Muscle of arm (tissue), 12 donors: ENCODE results near the gene FZR1. TPM values are rescaled to one million over a fixed set of nuclear protein-coding genes. Genes with fewer than 3 reads are reported as not detected.
"Not testable (repeated sequence)": the region's sequence is repeated elsewhere in the genome, so short reads cannot be mapped to it uniquely, and the experiment has no call there.

Experiments used
- DNase-seq: peaks from one replicate; pipeline ENCODE4 v3.0.0-alpha.2; 2013
- polyA plus RNA-seq, 12 donors: library from polyadenylated mRNA; unstranded; fragments of 120-200 nt; gene quantifications; one replicate each; pipeline ENCODE4 v1.2.1, GENCODE V29; 2013; ENCODE audit not compliant: insufficient read length in 12 of 12

FZR1 gene
- polyA plus RNA-seq, 12 donors: 21.8 to 47.2 (median 28.8) TPM; not detected in 1

DNA sequence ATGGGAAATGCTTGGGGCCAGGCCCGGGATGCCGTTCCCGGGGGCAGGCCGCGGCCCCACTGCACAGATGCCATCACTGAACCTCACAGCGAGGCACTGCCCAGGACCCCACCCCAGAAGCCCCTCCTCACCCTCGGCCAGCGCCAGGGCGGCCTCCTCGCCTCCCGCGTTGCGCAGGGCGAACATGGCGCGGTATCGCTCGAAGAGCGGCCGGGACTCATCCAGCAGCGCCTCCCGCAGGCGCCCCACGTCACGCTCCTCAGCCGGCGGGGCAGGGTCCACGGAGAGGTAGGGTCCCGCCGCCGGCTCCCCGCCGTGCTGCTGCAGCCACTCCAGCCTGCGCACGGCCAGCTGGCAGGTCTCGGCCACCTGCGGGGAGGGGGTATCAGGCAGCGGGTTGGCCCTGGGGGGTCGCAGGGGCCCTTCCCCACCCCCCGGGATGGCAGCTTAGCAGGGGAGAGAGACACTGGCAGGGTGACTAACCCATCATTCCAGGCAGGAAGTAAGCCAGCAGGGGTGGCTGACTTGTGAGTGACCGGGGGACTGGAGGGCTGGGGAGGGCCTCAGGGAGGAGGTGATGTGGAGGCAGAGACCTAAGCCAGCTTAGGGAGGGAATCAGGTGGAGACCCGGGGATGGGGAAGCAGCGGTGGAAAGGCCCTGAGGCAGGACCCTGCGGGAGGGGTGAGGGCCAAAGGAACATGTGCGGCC lies 13.8 kb upstream of the FZR1 start:
- DNase-seq: no peak

DNA sequence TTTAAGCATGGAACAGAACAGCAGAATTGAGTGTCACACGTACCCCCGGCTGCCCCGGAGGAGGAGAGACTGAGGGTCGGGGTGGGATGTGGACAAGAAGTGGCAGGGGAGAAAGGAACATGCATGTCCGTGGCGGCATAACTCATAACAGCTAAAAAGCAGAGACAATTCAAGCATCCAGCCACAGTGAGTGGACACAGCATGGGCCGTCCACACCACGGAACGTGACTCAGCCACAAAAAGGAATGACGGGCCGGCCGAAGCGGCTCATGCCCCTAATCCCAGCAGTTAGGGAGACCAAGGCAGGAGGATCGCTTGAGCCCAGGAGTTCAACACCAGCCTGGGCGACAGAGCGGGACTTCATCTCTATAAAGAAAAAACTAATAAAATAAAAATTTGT lies 13.2 kb upstream of the FZR1 start:
- DNase-seq: no peak

DNA sequence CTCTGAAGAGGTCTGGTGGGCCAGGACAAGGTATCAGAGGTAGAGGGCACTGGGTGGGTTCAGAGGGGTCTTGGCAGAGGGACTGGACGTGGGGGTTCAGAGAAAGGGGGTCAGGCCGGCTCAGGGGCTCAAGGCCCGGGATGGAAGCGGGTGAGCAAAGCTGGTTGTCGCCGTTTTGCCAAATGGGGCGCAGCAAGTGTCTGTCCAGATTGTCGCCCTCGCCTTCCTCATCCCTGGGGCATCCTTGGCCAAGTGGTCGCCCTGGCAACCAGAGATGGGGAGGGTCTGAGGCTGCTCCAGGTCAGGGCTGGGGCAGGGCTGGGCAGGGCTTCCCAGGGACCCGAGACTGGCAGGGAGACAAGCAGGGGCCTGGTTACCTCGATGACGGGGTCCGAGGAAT lies 12.5 kb upstream of the FZR1 start:
- DNase-seq: no peak

DNA sequence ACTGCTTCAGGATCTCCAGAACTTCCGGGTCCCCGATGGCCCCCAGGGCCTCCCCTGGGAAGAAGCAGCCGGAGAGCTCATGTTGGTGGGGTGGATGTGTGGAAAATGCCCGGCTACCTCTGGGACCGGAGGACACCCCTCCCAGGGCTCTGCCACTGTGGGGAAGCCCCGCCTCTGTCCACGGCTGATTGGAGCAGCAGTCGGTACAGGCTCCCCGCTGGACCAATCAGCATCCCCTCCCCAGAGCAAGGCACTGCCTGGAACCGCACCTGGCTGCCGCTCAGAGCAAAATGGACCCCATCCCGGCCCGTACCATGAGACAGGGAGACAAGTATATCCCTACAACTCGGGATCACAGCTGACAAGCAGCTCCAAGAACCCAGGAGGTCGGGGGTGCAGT lies 12.1 kb upstream of the FZR1 start:
- DNase-seq: no peak

DNA sequence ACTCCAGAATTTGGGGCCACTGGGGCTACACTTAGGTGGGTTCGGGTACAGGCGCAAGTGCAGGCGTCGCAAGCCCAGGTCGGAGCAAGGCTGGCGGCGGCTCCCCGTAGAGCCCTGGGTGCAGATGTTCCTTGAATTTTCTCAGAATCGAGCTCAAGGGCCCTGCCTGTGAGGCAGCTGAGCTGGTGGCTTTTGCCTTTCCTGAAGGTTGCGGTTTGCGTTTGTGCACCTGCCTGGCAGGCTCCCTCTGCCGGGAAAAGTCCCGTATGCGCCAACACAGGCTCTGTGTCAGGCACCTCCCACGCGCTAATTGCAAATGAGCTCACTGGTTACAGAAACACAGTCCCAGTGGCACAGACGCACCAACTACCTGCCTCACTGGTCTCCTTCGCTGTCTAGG lies 11.6 kb upstream of the FZR1 start:
- DNase-seq: no peak

DNA sequence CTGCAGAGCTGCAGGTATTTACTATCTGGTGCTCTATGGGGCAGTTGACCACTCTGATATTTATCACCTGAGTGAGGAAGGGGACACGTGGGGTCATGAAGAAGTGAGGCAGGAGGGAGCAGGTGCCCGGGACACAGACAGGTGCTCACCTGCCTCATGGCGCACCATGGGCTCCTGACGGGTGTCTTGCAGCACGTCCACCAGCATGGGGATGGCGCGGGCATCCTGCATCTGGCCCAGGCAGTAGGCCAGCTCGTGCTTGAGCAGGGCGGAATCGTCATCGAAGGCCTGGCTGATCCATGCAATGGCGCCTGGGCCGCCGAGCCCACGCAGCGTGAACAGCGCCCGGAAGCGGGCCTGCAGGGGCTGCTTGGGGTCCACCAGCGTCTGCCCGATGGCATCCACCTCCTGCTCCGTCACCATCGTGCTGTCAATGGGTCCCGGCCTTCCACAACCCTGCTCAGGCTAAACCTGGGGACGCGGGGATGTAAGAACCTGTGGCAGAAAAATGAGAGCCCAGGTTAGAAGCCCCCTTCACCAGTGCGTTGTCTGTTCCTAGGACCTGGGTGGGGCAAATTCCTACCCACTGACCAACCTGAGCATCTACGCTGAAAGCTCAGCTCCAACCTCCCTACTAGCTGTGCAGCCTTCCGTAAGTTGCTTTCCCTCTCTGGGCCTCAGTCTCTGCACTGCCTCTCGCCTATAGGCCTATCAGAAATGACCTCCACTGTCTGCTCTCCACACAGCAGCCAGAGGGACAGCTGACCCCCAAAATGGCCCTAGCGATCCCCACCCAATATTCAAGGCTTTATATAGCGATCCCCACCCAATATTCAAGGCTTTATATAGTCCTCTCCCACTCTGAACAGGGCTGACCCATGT lies 9.5 kb upstream of the FZR1 start:
- no peak for DNase-seq

DNA sequence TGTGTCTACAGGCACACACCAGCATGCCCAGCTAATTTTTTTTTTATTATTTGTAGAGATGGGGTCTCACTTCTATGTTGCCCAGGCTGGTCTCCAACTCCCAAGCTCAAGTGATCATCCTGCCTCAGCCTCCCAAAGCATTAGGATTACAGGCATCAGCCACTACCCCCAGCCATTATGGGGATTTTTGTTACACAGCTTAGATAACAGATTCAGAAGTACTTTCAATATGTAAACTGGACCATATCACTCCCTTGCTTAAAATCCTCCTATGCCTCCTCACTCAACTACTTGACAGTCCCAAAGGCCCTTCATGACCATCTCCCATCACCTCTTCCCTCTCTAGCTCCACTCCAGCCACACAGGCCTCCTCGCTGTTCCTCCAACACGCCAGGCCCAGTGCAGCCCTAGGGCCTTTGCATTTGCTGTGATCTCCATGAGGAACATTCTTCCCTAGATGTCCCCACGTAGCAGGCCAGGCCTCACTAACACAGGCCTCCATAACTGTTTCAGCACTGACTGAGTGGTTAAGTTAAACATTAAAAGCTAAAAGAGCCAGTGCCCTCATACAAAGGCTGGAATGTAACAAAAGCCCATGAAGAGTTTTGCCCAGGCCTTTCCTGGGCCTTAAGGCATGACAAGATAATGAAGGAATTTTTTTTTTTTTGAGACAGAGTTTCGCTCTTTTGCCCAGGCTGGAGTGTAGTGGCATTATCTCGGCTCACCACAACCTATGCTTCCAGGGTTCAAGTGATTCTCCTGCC lies 8.2 kb upstream of the FZR1 start:
- no peak for DNase-seq

DNA sequence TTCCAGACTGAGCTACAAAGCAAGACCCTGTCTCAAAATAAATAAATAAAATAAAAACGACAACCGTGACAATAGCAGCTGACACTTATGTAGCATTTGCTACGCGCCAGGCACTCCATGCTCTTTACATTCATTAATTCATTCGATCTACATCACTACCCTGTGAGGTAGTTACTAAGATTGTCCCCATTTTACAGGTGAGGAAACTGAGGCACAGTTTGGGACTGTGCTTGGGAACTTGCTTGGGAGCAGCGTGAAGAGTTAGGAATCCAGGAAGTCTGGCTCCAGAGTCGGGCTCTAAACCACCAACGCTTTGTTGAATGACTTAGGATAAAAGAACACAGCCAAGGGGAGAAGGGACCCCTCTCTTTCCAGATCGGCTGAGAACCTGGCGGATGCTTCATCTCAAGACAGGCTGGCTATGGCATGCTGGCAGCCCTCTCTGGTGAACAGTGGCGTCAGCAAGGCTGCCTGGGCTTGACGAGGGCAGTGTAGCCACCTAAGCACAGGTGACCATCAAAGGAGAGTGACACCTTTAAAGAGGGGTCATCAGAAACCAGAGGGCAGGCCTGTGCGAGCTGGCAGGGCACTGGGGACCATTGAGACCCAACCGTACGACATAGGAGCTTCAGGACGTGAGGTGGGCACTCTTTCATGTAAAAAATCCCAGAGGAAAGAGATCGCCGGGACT lies 6.2 kb upstream of the FZR1 start:
- no peak for DNase-seq

DNA sequence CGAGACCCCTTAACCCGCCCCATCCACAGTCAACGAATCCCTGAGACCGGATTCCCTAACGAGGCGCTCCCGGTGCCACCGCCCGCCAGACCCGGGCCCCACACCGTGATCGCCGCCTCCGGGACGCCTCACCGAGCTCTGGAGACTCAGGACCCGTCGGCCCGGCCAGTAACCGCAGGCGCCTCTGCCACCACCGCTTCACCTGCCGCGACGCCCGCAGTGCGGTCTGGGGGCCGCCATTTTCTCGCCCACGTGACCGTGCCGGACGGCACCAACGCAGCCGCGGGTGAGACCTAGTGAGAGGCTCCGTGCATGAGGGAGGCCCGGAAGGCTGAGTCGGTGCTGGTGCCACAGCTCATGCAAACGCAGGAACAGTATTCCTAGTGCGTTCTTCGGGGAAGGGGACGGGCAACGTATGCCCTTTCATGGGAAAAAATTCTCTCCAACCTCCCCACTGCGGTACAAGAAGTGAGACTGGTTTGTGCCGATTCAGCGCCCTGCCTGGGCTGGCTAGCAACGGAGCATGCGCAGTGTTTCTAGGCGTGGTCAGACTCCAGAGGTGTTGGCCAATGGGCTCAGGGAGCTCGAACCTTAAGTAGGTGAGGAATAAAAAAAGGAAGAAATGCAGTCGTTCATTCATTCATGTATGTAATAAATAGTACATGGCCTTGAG lies 5.5 kb upstream of the FZR1 start, which contains the start of gene DOHH:
TSS of gene DOHH (minus strand) at position 246 of the 673 bp plus-strand sequence. CDS start 3,860 bp downstream, outside the sequence.
- peak; percentile 99 for DNase-seq

DNA sequence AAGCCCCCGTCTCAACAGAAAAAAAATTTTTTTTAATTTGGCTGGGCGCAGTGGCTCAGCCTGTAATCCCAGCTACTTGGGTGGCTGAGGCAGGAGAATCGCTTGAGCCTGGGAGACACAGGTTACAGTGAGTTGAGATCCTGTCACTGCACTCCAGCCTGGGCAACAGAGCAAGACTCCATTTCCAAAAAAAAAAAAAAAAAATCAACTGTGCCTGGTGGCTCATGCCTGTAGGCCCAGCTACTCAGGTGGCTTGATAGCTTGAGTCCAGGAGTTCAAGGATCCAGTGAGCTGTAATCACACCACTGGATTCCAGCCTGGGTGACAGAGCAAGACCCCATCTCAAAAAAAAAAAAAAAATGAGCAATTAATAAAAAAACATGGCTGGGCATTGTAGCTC lies 4.3 kb upstream of the FZR1 start:
- no peak for DNase-seq

DNA sequence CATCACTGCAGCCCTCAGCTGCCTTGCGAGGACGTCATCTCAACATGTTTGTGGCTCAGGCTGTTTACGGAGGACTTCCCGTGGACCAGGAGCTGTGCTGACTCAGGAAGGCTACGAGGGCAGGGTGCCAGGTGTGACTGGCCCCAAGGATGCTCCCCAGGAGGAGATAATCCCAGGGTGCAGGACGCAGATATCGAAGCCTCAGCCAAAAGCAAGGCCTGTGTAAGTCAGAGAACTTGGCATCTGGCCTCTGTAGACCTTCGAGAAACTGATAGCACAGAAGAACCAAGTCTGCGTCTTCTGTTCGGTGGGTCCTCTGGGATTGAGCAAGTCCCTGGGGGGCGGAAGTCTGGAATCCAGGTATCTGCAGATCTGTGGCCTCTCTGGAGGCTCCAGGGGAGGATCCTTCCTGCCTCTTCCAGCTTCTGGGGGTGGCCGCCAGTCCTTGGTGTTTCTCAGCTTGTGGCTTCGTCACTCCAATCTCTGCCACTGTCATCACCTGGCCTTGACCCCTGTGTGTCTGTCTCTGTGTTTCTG lies 3.0 kb upstream of the FZR1 start:
- DNase-seq: no peak

DNA sequence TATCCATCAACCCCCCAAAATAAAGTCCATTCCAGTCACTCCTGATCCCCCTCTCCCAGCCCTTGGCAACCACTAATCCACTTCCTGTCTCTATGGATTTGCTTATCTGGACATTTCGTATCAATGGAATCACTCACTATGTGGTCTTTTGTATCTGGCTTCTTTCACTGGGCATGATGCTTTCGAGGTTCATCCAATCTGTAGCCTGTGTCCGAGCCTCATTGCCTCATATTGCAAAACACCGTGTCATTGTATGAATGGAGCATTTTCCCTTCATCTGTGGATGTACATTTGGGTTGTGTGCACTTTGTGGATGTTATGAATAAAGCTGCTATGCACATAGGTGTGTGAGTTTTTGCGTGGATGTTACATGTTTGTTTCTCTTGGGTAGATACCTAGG lies 1.4 kb upstream of the FZR1 start:
- DNase-seq: no peak

DNA sequence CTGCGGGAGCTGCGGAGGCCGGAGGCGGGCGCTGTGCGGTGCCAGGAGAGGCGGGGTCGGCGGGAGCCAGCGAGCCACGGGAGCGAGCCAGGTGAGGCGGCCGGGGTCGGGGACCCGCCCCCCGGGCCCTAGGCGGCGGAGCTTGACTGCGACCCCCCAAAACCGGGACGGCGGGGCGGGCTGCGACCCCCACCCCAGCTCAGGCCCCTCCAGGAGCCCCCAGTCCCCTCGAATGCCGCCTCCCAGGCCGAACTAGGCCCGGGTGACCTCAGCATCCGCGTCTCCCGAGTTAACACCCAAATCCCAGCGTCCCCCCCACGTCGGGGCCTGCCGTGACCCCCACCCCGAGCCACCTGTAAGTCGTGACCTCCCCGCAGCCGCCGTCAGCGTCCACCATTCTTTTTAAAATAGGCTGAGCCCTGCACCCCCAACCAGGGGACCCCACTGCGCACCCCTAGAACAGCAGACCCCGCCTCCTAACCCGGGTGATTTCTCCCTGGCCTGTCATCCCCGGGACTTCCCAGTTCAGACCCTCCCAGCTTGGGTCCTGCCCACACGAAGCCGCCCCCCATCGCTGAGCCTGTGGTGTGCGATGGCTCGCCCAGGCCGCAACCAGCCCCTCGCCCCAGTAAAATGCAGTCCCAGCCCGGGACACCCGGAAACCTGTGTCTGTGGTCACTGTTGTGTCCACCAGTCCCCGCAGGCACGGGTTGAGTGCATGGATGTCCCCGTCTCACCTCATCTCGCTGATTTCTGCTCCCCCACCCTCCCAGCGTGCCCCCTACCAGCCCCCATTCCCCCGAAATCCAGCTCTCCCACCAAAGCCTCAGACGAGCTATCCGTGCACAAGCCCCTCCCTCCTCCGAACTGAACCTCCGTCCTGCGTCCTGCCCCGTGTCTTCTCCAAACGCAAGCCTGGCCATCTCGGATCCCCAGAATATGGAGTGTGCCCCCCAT lies 551 bp downstream of the FZR1 start:
- DNase-seq: peak; percentile 20

DNA sequence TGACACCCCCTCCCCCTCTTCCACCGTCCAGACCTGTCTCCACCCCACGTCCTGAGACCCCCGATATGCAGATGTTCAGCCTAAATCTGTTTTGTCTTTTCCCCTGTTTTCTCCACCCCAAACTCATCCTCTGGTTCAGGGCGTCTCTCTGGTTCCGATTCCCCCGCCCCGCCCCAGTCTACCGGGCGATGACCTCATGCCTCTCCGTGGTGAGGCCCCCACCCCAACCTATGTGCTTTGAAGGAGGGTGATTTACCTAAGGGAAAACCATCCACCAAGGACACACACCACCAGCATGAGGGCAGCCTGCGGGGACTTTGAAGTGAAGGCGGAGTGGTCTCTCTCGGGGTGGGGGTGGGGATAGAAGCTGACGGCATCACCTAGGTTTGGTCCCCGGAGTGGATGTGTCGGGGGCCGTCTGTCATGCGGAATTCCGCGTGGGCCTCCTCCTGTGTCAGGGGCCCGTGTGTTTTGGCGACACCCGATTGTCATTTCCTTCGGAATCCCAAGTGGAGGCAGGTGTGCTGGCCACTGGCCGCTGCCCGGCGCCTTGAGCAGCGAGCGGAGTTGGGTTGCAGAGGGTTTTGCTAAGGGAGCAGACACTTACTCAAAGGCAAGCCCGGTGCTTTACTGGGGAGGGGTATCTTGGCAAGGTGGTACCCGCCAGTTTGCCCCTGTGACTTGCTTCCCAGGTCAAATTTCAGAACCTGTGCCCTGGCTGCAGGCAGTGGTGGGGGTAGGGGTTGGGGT lies 1.4 kb downstream of the FZR1 start:
- DNase-seq: peak; percentile 28

DNA sequence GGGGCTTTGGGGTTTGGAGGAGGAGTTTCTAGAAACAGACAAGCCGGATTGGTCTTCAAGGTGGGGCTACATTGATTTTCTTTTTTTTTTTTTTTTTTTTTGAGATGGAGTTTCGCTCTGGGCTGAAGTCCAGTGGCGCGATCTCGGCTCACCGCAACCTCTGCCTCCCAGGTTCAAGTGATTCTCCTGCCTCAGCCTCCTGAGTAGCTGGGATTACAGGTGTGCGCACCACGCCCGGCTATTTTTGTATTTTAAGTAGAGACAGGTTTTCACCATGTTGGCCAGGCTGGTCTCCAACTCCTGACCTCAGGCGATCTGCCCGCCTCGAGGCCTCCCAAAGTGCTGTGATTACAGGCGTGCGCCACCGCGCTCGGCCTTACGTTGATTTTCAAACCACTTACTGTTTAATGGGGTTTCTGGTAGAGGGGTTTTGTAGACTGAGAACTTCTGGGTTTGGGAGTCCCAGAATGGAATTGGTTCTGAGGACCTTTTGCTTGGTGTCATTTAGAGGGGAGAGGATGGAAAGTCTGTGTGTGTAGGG lies 2.1 kb downstream of the FZR1 start:
- DNase-seq: not testable (repeated sequence)

DNA sequence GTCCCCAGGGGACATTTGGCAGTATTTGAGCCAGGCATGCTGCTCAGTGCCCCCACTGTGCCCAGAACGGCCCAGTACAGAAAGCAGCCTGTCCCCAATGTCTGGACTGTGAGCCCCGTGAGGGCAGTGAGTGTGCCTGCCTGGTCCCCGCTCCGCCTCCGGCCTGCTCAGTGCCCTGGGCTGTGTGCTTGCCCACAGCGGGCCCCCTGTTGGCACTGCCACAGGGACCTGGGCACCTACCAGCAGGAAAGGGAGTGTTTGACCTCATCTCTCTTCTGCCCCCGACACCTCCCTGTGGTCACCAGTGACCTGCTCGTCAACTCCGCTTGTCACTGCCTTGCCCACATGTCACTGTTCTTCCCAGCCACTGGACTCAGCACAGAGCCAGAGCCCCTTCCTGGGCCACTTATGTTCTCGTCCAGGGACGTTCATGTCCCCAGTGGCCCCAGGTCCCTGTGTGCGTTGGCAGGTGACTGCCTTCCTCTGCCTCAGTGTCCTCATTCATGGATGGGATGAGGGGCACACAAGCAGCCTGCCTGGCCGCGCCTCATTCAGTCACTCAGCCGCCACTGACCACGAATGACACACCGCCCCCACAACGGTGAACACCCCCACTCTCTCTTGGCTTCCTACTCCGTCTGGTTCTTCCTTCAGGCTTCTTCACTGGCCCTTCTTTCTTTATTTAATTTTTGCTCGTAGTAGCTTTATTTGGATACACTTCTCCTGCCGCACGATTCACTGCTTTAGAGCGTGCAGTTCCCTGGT lies 2.8 kb downstream of the FZR1 start:
- no peak for DNase-seq

DNA sequence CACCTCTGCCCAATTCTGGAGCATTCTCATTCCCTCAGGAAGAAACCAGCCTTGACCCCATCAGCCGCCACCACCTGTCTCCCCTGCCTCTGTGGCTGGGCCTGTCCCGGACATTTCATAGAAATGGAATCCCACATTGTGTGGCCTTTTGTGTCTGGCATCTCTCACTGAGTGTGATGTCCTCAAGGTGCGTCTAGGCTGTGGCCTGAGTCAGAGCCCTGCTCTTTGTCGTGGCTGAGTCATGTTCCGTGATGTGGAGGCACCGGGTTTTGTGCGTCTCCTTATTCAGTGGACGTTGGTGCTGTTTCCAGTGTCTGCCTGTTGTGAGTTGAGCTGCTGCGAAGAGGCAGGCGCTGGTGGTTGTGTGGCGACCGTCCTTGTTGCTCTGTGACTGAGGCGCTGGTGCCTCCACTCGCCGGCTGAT lies 3.5 kb downstream of the FZR1 start:
- no peak for DNase-seq

DNA sequence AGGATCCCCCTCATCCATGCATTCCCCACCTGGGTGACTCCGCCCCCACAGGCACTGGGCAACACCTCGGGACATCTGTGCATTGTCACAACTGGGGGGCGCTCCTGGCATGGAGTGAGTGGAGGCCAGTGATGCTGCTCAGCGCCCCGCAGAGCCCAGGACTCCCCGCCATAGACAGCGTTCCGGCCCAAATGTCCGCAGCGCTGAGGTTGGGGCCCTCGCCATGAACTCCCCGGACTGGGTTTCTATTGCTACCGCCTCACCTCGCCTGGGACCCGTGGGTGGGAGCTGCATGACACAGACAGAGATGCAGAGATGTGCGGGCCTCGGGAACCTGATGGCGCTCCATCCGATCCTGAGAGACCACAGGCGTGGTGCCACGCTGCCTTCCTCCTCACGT lies 4.6 kb downstream of the FZR1 start:
- DNase-seq: no peak
